Right lobe of liver (tissue), 4 donors: Measurements from ENCODE around the gene MMP24OS.

Source experiments
- CTCF ChIP-seq, 4 donors: fragments of 200-600 bp in 3 of 4; fragments of 450-650 bp in 1 of 4; IDR thresholded peaks; one replicate each; pipeline versions ENCODE4 v1.5.1 to v1.8.0; 2016 to 2022; ENCODE audit warnings: antibody characterized with exemption in 4 of 4, mild to moderate bottlenecking in 2 of 4
- POLR2A ChIP-seq: fragments of 450-650 bp; IDR thresholded peaks from one replicate; pipeline ENCODE4 v1.6.1; 2017; ENCODE audit warnings: antibody characterized with exemption, mild to moderate bottlenecking
- donor health status: DM: no; HTN: no; CAD: no.
- donor health status: DM: no; HTN: no; CAD: no.
- donor health status: DM: no; HTN: yes; CAD: no.

- TF ChIP-seq CTCF (IDR thresholded peaks at IDR 0.05) (no peak), POLR2A (no peak)
Observed at GRCh38 chr20:35285806-35286076, 7.8 kb upstream of the MMP24OS start.
